HG03095 (cell line): ENCODE data around the gene NCOA3.

Source experiments
- ATAC-seq: cut with Tn5 transposase; IDR thresholded peaks from one replicate; pipeline ENCODE4 v1.9.1; 2021; ENCODE audit warnings: moderate library complexity; ENCODE audit not compliant: unreplicated experiment

Gene NCOA3

GRCh38 chr20:47699818-47700217, 198.1 kb downstream of the NCOA3 start:
- ATAC-seq, result no peak

- no peak for ATAC-seq
Observed at GRCh38 chr20:47700327-47700726, 198.6 kb downstream of the NCOA3 start.

- no peak for ATAC-seq
Observed at GRCh38 chr20:47701612-47702011, 199.9 kb downstream of the NCOA3 start.

GRCh38 chr20:47703748-47704147, 202.1 kb downstream of the NCOA3 start:
- ATAC-seq, result no peak

- ATAC-seq, result no peak
Observed at GRCh38 chr20:47704746-47705496, 203.2 kb downstream of the NCOA3 start.

- no peak for ATAC-seq
Observed at GRCh38 chr20:47705497-47705856, 203.8 kb downstream of the NCOA3 start.

GRCh38 chr20:47706345-47706744, 204.7 kb downstream of the NCOA3 start:
- no peak for ATAC-seq
